NT2/D1 (cell line): ENCODE results near the gene CSRP2.

ENCODE experiments used
- DNase-seq: peaks from one replicate; pipeline ENCODE4 v3.0.0-alpha.2; 2011; ENCODE audit warnings: low read depth, low spot score
- H3K27me3 ChIP-seq: 2 replicates; pipeline ENCODE4 v1.6.0; 2011; ENCODE audit warnings: mild to moderate bottlenecking; ENCODE audit not compliant: insufficient read length, insufficient read depth
- H3K36me3 ChIP-seq: 2 replicates; pipeline ENCODE4 v1.6.1; 2011; ENCODE audit warnings: mild to moderate bottlenecking, low read length, mixed read lengths; ENCODE audit not compliant: insufficient read depth, insufficient read length
- H3K4me1 ChIP-seq: 2 replicates; pipeline ENCODE4 v1.5.1; 2011; ENCODE audit not compliant: insufficient read depth, insufficient read length
- H3K4me3 ChIP-seq: 2 replicates; pipeline ENCODE4 v1.5.1; 2011; ENCODE audit warnings: low read depth; ENCODE audit not compliant: insufficient read length
- H3K9ac ChIP-seq: 2 replicates; pipeline ENCODE4 v1.6.0; 2011; ENCODE audit warnings: low read depth; ENCODE audit not compliant: insufficient read length
- H3K9me3 ChIP-seq: 2 replicates; pipeline ENCODE4 v1.5.1; 2011; ENCODE audit warnings: mild to moderate bottlenecking, low read length; ENCODE audit not compliant: insufficient read depth
- SUZ12 ChIP-seq: IDR thresholded peaks from 2 replicates; pipeline ENCODE4 v1.6.1; 2011; ENCODE audit not compliant: insufficient read length, insufficient read depth; ENCODE audit errors: extremely low read depth
- YY1 ChIP-seq: IDR thresholded peaks from 2 replicates; pipeline ENCODE4 v1.6.1; 2011; ENCODE audit not compliant: insufficient read length, insufficient read depth
- ZNF274 ChIP-seq: IDR thresholded peaks from 2 replicates; pipeline ENCODE4 v1.6.1; 2011; ENCODE audit warnings: mild to moderate bottlenecking, low read depth, low read length

Gene CSRP2

DNA sequence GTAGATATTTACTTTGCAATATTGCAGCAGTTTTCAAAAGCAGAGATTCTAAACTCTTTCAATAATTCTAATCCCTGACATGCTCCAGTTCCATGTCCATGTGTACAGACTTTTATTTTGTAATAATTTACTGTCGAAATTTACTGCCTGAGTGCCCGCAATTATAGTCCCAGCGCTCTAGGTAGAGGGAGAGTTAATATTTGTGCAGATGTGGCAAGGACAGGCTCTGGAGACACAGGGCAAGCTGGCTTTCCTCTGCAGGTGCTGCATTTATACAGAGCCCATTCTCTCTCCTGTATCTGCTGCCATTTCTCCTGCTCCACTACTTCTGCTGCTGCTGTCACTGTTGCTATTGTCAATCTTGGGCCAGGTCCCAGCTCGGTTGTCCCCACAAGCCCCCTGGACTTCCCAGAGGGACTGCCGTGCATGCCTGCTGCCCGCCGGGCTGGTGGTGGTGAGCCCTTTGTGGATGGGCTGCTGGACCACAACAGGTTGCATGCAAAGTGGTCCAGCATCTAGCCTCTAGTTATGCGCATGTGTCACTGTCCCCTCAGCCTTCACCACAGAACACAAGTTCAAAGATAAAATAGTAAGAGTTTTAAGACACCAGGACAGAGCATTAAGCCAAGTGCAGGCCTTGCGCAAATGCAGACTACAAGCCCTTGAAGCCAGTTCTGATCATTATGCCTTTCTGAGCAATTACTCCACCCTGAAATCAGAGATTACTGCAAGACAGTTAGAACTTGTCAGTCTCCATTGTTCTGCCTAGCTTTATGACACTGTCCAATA lies 40.8 kb upstream of the CSRP2 start:
- H3K27me3 ChIP-seq, result no peaks in the 10 kb centered on the region
- peaks cover 10% of the 10 kb centered on the region for H3K4me1 ChIP-seq
- H3K9ac ChIP-seq, result no peak overlapping the region
- H3K4me3 ChIP-seq, result no peak overlapping the region
- no peaks in the 10 kb centered on the region for H3K9me3 ChIP-seq
- no peak for DNase-seq
- H3K36me3 ChIP-seq, result no peaks in the 10 kb centered on the region
- no peak for TF ChIP-seq ZNF274
- TF ChIP-seq SUZ12, result no peak
- no peak for TF ChIP-seq YY1

DNA sequence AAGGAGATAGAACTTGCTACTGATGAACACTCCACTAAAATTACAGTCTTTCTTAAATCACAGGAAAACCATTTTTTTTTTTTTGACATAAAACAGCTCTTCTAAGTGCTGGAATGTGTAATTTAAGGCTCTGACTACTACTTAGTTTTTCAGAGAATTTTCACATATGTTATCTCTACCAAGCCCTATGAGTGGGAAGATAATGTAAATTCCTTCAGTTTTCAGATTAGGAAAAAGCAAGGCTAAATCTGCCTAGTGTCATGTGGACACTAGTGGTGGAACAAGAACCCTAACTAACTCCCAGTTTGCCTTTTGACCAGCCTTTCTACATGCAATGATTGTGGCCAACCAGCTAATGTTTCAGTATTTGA lies 37.3 kb upstream of the CSRP2 start:
- Histone ChIP-seq H3K4me3 (no peak overlapping the region), H3K27me3 (no peaks in the 10 kb centered on the region), H3K9ac (no peak overlapping the region), H3K9me3 (no peaks in the 10 kb centered on the region), H3K4me1 (peaks cover 10% of the 10 kb centered on the region), H3K36me3 (no peaks in the 10 kb centered on the region)
- TF ChIP-seq YY1, result no peak
- DNase-seq, result no peak

DNA sequence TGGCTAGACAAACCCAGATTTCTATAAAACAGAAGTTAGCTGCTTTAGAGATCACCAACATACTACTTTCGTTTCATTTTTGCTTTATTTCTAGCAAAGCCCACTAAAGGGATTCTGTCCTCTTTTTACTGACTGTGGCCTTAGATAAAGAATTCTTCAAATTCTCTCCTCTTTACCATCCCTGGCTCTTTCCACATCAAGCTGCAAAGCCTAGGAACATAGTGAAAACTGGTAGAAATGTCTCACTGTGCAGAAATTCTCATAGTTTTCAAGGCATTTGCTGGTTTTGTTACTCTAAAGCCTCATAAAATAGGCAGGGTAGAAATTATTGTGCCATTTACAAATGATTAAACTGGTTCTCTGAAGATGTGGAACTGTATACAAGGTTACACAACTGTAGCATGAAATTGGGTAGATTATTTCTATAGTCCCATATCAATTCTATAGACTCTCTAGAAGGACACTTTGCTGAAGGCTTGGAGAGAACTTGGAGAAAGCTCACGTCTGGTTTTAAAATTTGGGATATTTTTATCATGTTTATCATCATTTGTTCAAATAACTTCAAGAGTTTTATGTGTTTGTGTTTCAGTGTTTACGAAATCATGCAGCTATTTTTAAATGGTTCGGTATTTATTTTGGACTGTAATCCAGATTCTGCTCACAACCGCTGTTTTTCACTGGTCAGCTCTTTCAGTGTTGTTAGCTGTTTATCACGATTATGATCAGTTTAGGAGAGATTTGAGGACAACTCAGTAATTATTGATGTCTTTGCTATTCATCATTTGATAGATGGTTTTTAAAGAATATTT lies 36.7 kb upstream of the CSRP2 start:
- H3K9me3 ChIP-seq, result no peaks in the 10 kb centered on the region
- DNase-seq, result no peak
- H3K9ac ChIP-seq, result no peak overlapping the region
- H3K4me1 ChIP-seq, result peaks cover 10% of the 10 kb centered on the region
- no peak overlapping the region for H3K4me3 ChIP-seq
- H3K36me3 ChIP-seq, result no peaks in the 10 kb centered on the region
- TF ChIP-seq ZNF274 (no peak), YY1 (no peak), SUZ12 (no peak)
- no peaks in the 10 kb centered on the region for H3K27me3 ChIP-seq

DNA sequence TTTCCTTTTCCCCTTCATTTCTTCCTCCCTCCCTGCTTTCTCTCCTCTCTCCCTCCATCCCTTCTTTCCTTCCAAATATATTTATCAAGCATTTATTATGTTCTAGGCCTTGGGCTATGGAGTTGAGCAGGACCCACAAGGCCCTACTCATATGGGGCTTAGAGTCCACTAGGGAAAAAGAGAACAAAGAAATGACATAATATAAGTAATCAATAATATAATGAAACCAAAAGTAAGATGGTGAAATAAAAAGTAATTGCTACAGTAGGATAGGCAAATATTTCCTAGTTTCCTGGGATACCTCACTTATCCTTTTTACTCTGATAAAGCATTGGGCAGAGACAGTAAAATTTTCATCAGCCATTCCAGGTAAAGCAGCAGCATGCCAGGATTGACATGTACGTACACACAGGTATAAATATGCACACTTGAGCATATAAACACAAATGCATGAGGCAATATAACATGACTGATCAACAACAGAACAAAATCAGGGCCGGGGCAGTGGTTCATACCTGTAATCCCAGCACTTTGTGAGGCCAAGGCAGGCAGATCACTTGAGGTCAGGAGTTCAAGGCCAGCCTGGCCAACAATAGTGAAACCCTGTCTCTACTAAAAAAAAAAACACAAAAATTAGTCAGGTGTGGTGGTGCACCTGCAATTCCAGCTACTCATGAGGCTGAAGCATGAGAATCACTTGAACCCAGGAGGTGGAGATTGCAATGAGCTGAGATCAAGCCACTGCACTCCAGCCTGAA lies 35.5 kb upstream of the CSRP2 start:
- DNase-seq, result no peak
- H3K4me1 ChIP-seq, result no peaks in the 10 kb centered on the region
- H3K36me3 ChIP-seq, result no peaks in the 10 kb centered on the region
- H3K9me3 ChIP-seq, result no peaks in the 10 kb centered on the region
- H3K27me3 ChIP-seq, result no peaks in the 10 kb centered on the region
- no peak overlapping the region for H3K9ac ChIP-seq
- no peak overlapping the region for H3K4me3 ChIP-seq
- TF ChIP-seq ZNF274 (no peak), SUZ12 (no peak), YY1 (no peak)

DNA sequence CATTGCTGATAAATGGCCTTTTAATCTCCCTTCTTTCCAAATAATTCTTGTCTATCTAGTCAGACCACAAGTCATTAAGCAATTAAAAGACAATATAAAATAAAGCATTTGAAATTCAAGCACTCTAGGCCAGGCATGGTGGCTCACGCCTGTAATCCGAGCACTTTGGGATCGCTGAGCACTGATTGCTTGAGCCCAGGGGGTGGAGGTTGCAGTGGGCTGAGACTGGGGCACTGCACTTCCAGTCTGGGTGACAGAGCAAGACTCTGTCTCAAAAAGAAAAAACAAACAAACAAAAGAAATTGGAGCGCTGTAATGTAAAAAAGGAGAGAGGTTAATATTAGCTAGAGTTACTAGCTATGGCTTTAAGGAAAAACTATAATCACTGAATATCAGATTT lies 30.5 kb upstream of the CSRP2 start:
- no peak overlapping the region for H3K9ac ChIP-seq
- no peaks in the 10 kb centered on the region for H3K27me3 ChIP-seq

DNA sequence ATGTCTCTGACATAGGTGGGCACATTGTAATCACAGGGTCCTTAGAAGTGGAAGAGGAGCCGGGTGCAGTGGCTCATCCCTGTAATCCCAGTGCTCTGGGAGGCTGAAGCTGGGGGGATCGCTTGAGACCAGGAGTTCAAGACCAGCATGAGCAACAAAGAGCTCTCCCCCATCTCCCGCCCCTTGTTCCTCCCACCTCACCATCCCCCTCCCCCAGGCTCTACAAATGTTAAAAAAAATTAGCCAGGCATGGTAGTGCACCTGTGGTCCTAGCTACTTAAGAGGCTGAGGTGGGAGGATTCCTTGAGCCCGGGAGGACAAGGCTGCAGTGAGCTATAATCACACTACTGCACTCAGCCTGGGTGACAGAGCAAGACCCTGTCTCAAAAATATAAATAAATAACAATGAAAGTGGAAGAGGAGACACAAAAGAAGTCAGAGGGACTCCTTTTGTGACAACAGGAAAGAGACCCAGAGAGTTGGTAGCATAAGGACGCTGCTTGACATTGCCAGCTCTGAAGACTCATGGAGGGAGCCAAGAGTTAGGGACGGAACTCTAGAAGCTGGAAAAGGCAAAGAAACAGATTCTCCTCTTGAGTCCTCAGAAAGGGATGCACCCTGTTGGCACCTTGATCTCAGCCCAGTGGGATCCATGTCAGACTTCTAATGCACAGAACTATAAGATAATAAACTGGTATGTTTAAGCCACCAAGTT lies 29.6 kb upstream of the CSRP2 start:
- Histone ChIP-seq H3K36me3 (no peaks in the 10 kb centered on the region), H3K4me1 (no peaks in the 10 kb centered on the region), H3K27me3 (no peaks in the 10 kb centered on the region), H3K4me3 (no peak overlapping the region), H3K9ac (no peak overlapping the region), H3K9me3 (no peaks in the 10 kb centered on the region)
- TF ChIP-seq SUZ12, result no peak
- no peak for DNase-seq

More for the DNA sequence above, 30.5 kb upstream of the CSRP2 start:
- TF ChIP-seq YY1 (no peak), SUZ12 (no peak), ZNF274 (no peak)
- Histone ChIP-seq H3K36me3 (no peaks in the 10 kb centered on the region), H3K4me1 (no peaks in the 10 kb centered on the region), H3K4me3 (no peak overlapping the region), H3K9me3 (no peaks in the 10 kb centered on the region)
- DNase-seq, result no peak
